K562 (cell line): ENCODE measurements around the gene GPR176. TPM values are rescaled to one million over a fixed set of nuclear protein-coding genes. Genes with fewer than 3 reads are reported as not detected.

Experiments used
- BMI1 ChIP-seq: fragments of 150-350 bp; IDR thresholded peaks from 2 replicates; pipeline ENCODE4 v1.6.1; 2014; ENCODE audit warnings: low read length
- CBX3 ChIP-seq, 2 experiments: IDR thresholded peaks; 1 replicate in 1 of 2; 2 replicates in 1 of 2; pipeline ENCODE4 v1.6.1; 2012; ENCODE audit warnings: inconsistent platforms in 2 of 2, low read length in 2 of 2, borderline replicate concordance in 1 of 2, control low read depth in 1 of 2
- GTF2E2 ChIP-seq: fragments of 200-800 bp; sonication (Bioruptor generic); IDR thresholded peaks from 2 replicates; pipeline ENCODE4 v1.6.1; 2016; ENCODE audit warnings: missing genetic modification characterization, missing compliant biosample characterization
- GTF2F1 ChIP-seq: IDR thresholded peaks from 2 replicates; pipeline ENCODE4 v1.6.1; 2011; ENCODE audit warnings: low read depth, low read length, improper control_type of control experiment
- HDAC2 ChIP-seq: fragments of 450-650 bp; IDR thresholded peaks from 2 replicates; pipeline ENCODE4 v1.6.1; 2016; ENCODE audit warnings: mild to moderate bottlenecking
- KDM5B ChIP-seq: fragments of 200-600 bp; sonication (generic); IDR thresholded peaks from 2 replicates; pipeline ENCODE4 v1.6.1; 2012; ENCODE audit warnings: low read depth, mild to moderate bottlenecking, moderate library complexity, low read length, control low read depth, inconsistent platforms; ENCODE audit not compliant: insufficient replicate concordance
- KLF6 ChIP-seq: fragments of 250-450 bp; sonication (Bioruptor Pico); IDR thresholded peaks from 2 replicates; pipeline ENCODE4 v1.4.0; 2020; ENCODE audit warnings: mild to moderate bottlenecking, moderate library complexity, borderline replicate concordance
- MIER1 ChIP-seq: fragments of 450-650 bp; IDR thresholded peaks from 2 replicates; pipeline ENCODE4 v1.6.1; 2016; ENCODE audit warnings: antibody characterized with exemption, mild to moderate bottlenecking, low read depth
- MLLT1 ChIP-seq, 2 experiments: fragments of 450-650 bp; IDR thresholded peaks; 2 replicates each; pipeline ENCODE4 v1.6.1; 2016
- PHF20 ChIP-seq: fragments of 450-650 bp; IDR thresholded peaks from 2 replicates; pipeline ENCODE4 v1.6.1; 2018; ENCODE audit not compliant: partially characterized antibody
- PML ChIP-seq: IDR thresholded peaks from 2 replicates; pipeline ENCODE4 v1.6.1; 2012; ENCODE audit warnings: low read length, inconsistent platforms
- PRPF4 ChIP-seq: fragments of 200-400 bp; formaldehyde crosslinking; IDR thresholded peaks from one replicate; pipeline ENCODE4 v1.6.1; 2017; ENCODE audit warnings: low read length, low read depth, mild to moderate bottlenecking; ENCODE audit not compliant: insufficient read depth, poor library complexity, severe bottlenecking
- SRSF9 ChIP-seq: fragments of 200-400 bp; formaldehyde crosslinking; IDR thresholded peaks from 2 replicates; pipeline ENCODE4 v1.6.1; 2017; ENCODE audit warnings: low read depth, low read length, borderline replicate concordance
- STAT5B ChIP-seq: fragments of 250-450 bp; sonication (Bioruptor Pico); IDR thresholded peaks from 2 replicates; pipeline ENCODE4 v1.8.0; 2021; ENCODE audit warnings: mild to moderate bottlenecking, inconsistent platforms
- ZNF134 ChIP-seq: fragments of 250-450 bp; sonication (Bioruptor Pico); conservative IDR thresholded peaks from 2 replicates; pipeline ENCODE4 v1.4.0; 2020
- ZNF282 ChIP-seq: sonication (generic); formaldehyde crosslinking; IDR thresholded peaks from 2 replicates; pipeline ENCODE4 v1.8.1; 2023; ENCODE audit warnings: missing genetic modification reagents
- ZNF436 ChIP-seq: fragments of 250-450, 450-650 bp; sonication (Bioruptor Pico); formaldehyde crosslinking; IDR thresholded peaks from 2 replicates; pipeline ENCODE4 v1.7.0; 2020; ENCODE audit warnings: mild to moderate bottlenecking
- ZNF77 ChIP-seq: fragments of 250-450 bp; sonication (Bioruptor Pico); IDR thresholded peaks from 2 replicates; pipeline ENCODE4 v1.5.0; 2020
- polyA plus RNA-seq, 8 experiments: library from polyadenylated mRNA; depleted of rRNA in 4 of 8; stranded (reverse) in 5 of 8; unstranded in 3 of 8; fragments of >200 nt; fragmentation: Nextera tagmentation in 2 of 8; fragmentation: Illumina TruSeq in 1 of 8; extraction: Ambion mirVana in 2 of 8; extraction: Trizol in 1 of 8; gene quantifications; 2 replicates each; pipeline versions ENCODE4 v1.2.1 to v1.2.3, GENCODE V29; 2011 to 2014; ENCODE audit warnings: inconsistent platforms in 1 of 8, missing spikeins in 1 of 8
- total RNA-seq, 7 experiments: library from RNA; depleted of rRNA in 6 of 7; stranded (reverse); fragments of >200 nt in 6 of 7; fragmentation: Illumina TruSeq in 2 of 7; extraction: Trizol in 2 of 7; gene quantifications; 2 replicates each; pipeline versions ENCODE4 v1.2.1 to v1.2.3, GENCODE V29; 2011 to 2021; ENCODE audit warnings: low replicate concordance in 1 of 7
- TF ChIP-seq, protein P1 (sequence below): sonication (generic); IDR thresholded peaks from 2 replicates; pipeline ENCODE4 v1.6.1; 2016
- TF ChIP-seq, protein P2 (sequence below): fragments of 250-450 bp; sonication (Bioruptor Pico); IDR thresholded peaks from 2 replicates; pipeline ENCODE4 v1.5.0; 2021

GPR176 gene
- total and polyA plus RNA-seq, 9 of the 15 experiments (the other 6 are each of a cell fraction or from before 2014, with no cell fraction given), result 0.03 to 1.2 (median 0.76) TPM

DNA sequence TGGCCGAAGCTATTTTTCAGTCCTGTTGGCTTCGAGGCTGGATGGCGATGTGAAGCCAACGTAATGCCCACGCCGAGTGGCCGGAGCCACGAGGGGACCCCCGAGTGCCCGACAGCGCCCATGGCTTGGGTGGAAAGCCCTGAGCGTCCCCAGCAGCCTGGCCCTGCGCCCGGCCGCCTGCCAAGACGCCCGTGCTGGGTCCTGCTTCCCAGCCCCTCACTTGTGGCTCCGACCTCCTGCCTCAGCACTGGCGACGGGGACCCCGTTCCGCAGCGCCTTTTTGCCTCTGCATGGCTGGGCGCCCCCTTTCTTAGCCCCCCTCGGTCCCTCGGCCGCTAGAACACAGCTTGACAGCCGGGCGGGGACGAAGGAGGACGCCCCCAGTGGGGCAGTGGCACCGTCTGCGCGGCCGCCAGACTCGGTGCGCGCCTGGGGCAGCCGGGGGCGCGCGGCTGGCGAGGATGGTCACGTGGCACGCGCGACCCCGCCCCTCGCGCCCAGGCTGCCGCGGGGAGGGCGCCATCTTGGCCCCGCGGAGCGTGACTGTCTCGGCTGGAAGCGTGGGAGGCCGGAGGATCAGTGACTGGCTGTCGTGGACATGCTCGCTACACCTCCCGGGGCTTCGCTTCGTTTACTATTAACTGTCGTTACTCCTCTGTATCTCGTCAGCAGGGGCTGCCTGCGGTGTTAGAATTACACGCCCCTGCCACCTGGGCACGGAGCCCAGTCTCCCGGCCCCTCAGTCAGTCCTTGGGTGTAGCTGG lies 626 bp upstream of the GPR176 start (continued):
- TF ChIP-seq GTF2F1, result no peak
- peak; percentile 79; the same call in 1 of the 2 replicates for TF ChIP-seq ZNF282
- TF ChIP-seq SRSF9, result no peak
- no peak for TF ChIP-seq HDAC2
- no peak for TF ChIP-seq KDM5B
- peak; percentile 82; the same call in 1 of the 2 replicates for TF ChIP-seq GTF2E2 (tag)
- TF ChIP-seq KLF6 (CRISPR knock-in tag), result no peak
- no peak for TF ChIP-seq MLLT1 (IDR thresholded peaks at IDR 0.05)
- TF ChIP-seq PHF20, result peak; percentile 50
- no peak for TF ChIP-seq ZNF77 (CRISPR knock-in tag)
- TF ChIP-seq BMI1, result no peak
- no peak for TF ChIP-seq MIER1
- TF ChIP-seq, protein P1, sequence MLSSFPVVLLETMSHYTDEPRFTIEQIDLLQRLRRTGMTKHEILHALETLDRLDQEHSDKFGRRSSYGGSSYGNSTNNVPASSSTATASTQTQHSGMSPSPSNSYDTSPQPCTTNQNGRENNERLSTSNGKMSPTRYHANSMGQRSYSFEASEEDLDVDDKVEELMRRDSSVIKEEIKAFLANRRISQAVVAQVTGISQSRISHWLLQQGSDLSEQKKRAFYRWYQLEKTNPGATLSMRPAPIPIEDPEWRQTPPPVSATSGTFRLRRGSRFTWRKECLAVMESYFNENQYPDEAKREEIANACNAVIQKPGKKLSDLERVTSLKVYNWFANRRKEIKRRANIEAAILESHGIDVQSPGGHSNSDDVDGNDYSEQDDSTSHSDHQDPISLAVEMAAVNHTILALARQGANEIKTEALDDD, result no peak
- no peak for TF ChIP-seq PRPF4
- TF ChIP-seq CBX3 (IDR thresholded peaks at IDR 0.05; ENCODE audit: borderline replicate concordance in 1 of 2, low read length in 2 of 2), result no peak; a peak in 1 of 3 replicates
- TF ChIP-seq, protein P2, sequence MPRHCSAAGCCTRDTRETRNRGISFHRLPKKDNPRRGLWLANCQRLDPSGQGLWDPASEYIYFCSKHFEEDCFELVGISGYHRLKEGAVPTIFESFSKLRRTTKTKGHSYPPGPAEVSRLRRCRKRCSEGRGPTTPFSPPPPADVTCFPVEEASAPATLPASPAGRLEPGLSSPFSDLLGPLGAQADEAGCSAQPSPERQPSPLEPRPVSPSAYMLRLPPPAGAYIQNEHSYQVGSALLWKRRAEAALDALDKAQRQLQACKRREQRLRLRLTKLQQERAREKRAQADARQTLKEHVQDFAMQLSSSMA, result no peak
- TF ChIP-seq ZNF436 (CRISPR knock-in tag), result no peak
- TF ChIP-seq PML, result peak; percentile 41; the same call in 1 of the 2 replicates
- TF ChIP-seq ZNF134 (CRISPR knock-in tag), result no peak
- TF ChIP-seq STAT5B (CRISPR knock-in tag), result no peak
